ENCODE results near the gene ZNF226.
A peak's percentile ranks its signal among the peaks of the same experiment; 100 is the strongest.
"Not testable (repeated sequence)": the region's sequence is repeated elsewhere in the genome, so short reads cannot be mapped to it uniquely, and the experiment has no call there.

ZNF226 gene

GRCh38 chr19:44163789-44164188 is 1.1 kb upstream of the ZNF226 start:
- peaks cover 24% of the 10 kb centered on the region for H3K36me3 ChIP-seq (ENCODE audit: insufficient read depth, low read length)
- TF ChIP-seq FOXP2 (optimal IDR thresholded peaks at IDR 0.05; ENCODE audit: control extremely low read depth, extremely low read length, insufficient read depth) (no peak), POLR2AphosphoS5 (IDR thresholded peaks at IDR 0.05; ENCODE audit: borderline replicate concordance, low read depth, low read length) (no peak), EZH2 (IDR thresholded peaks at IDR 0.05) (no peak)
- no peak overlapping the region for H3K4me3 ChIP-seq
- H3K27ac ChIP-seq: no peak overlapping the region
- no peak for DNase-seq (ENCODE audit: low read depth, low spot score)
- H3K9ac ChIP-seq (ENCODE audit: insufficient read length): no peak overlapping the region
- peaks cover 5% of the 10 kb centered on the region; the same call in 1 of the 2 replicates for H3K9me3 ChIP-seq (ENCODE audit: low read depth, low read length)

DNA sequence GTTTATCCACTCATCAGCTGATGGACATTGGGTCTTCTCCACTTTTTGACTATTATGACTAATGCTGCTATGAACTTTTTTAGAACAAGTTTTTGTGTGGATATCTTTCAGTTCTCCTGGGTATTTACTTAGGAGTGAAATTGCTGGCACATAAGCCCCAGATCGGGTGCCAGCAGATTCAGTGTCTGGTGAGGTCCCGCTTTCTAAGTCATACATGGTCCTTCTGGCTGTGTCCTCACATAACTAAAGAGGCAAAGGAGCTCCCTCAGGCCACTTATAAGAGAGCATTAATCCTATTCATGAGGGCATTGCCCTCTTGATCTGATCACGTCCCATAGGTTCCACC is 600 bp upstream of the ZNF226 start:
- Histone ChIP-seq H3K27ac (peak overlapping the region; percentile 48; the same call in 1 of the 2 replicates), H3K36me3 (ENCODE audit: insufficient read depth, low read length) (peaks cover 28% of the 10 kb centered on the region), H3K9me3 (ENCODE audit: low read depth, low read length) (peaks cover 5% of the 10 kb centered on the region; the same call in 1 of the 2 replicates), H3K9ac (ENCODE audit: insufficient read length) (no peak overlapping the region), H3K4me3 (peak overlapping the region; percentile 85)
- DNase-seq (ENCODE audit: low read depth, low spot score): no peak
- TF ChIP-seq POLR2AphosphoS5 (IDR thresholded peaks at IDR 0.05; ENCODE audit: borderline replicate concordance, low read depth, low read length) (no peak), FOXP2 (optimal IDR thresholded peaks at IDR 0.05; ENCODE audit: control extremely low read depth, extremely low read length, insufficient read depth) (no peak), EZH2 (IDR thresholded peaks at IDR 0.05) (no peak)

DNA sequence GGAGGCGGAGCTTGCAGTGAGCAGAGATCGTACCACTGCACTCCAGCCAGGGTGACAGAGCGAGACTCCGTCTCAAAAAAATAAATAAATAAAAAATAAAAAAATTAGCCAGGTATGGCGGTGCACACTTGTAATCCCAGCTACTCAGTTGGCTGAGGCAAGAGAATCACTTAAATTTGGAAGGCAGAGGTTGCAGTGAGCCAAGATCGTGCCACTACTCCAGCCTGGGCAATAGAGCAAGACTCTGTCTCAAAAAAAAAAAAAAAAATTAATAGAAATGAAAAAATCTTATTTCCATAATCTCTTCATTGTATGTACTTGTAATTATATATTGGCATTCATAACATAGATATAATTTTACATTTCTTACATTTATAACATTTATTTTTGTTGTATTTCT is 5.8 kb downstream of the ZNF226 start:
- peaks cover 16% of the 10 kb centered on the region for H3K9me3 ChIP-seq (ENCODE audit: low read depth, low read length)
- H3K9ac ChIP-seq (ENCODE audit: insufficient read length); DNase-seq (ENCODE audit: low read depth, low spot score); H3K4me3 ChIP-seq; H3K27ac ChIP-seq: not testable (repeated sequence)
- peaks cover 86% of the 10 kb centered on the region for H3K36me3 ChIP-seq (ENCODE audit: insufficient read depth, low read length)

GRCh38 chr19:44176590-44176989 is 11.7 kb downstream of the ZNF226 start:
- no peak for DNase-seq (ENCODE audit: low read depth, low spot score)
- peaks cover 56% of the 10 kb centered on the region for H3K36me3 ChIP-seq (ENCODE audit: insufficient read depth, low read length)
- H3K27ac ChIP-seq: no peak overlapping the region
- peaks cover 33% of the 10 kb centered on the region for H3K9me3 ChIP-seq (ENCODE audit: low read depth, low read length)
- no peak for TF ChIP-seq FOXP2 (optimal IDR thresholded peaks at IDR 0.05; ENCODE audit: control extremely low read depth, extremely low read length, insufficient read depth)
- no peak for TF ChIP-seq EZH2 (IDR thresholded peaks at IDR 0.05)
- no peak for TF ChIP-seq POLR2AphosphoS5 (IDR thresholded peaks at IDR 0.05; ENCODE audit: borderline replicate concordance, low read depth, low read length)
- no peak overlapping the region for H3K4me3 ChIP-seq
- H3K9ac ChIP-seq (ENCODE audit: insufficient read length): no peak overlapping the region

DNA sequence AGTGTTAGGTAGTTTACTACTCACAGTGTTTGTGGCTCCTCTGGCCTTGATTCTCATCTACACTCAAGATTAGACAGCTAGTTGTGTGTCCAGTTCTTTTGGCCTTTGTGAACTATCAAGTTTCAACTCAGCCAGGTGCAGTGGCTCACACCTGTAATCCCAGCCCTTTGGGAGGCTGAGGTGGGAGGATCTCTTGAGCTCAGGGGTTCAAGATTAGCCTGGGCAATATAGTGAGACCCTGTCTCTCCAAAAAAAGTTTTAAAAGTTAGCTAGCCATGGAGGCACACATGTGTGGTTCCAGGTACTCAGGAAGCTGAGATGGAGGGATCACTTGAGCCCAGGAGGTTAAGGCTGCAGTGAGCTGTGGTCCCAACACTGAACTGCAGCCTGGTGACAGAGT is 16.1 kb downstream of the ZNF226 start:
- H3K9ac ChIP-seq (ENCODE audit: insufficient read length): no peak overlapping the region
- TF ChIP-seq EZH2 (IDR thresholded peaks at IDR 0.05) (no peak), FOXP2 (optimal IDR thresholded peaks at IDR 0.05; ENCODE audit: control extremely low read depth, extremely low read length, insufficient read depth) (no peak), POLR2AphosphoS5 (IDR thresholded peaks at IDR 0.05; ENCODE audit: borderline replicate concordance, low read depth, low read length) (no peak)
- H3K9me3 ChIP-seq (ENCODE audit: low read depth, low read length): peaks cover 18% of the 10 kb centered on the region
- peaks cover 12% of the 10 kb centered on the region for H3K36me3 ChIP-seq (ENCODE audit: insufficient read depth, low read length)
- H3K4me3 ChIP-seq: no peak overlapping the region
- no peak overlapping the region for H3K27ac ChIP-seq
- DNase-seq (ENCODE audit: low read depth, low spot score): no peak

DNA sequence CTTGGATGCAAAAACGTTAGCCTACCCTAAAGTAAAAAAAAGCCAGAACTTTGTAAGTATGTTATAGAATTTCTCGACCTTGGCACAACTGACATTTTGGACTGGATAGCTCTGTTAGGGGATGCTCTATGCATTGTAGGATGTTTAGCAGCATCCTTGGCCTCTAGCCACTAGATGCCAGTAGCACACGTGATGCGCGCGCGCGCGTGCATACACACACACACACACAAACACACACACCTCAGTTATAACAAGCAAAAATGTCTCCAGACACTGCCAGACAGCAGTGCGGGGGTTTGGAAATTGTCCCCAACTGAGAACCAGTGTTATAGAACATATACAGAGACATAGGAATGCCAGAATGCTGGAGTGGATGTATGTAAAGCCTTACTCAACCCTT is 17.2 kb downstream of the ZNF226 start:
- no peak for TF ChIP-seq EZH2 (IDR thresholded peaks at IDR 0.05)
- no peak for TF ChIP-seq FOXP2 (optimal IDR thresholded peaks at IDR 0.05; ENCODE audit: control extremely low read depth, extremely low read length, insufficient read depth)
- TF ChIP-seq POLR2AphosphoS5 (IDR thresholded peaks at IDR 0.05; ENCODE audit: borderline replicate concordance, low read depth, low read length): no peak
- Histone ChIP-seq H3K36me3 (ENCODE audit: insufficient read depth, low read length) (peaks cover under 1% of the 10 kb centered on the region; the same call in 1 of the 2 replicates), H3K27ac (no peak overlapping the region), H3K9ac (ENCODE audit: insufficient read length) (no peak overlapping the region), H3K9me3 (ENCODE audit: low read depth, low read length) (peaks cover 10% of the 10 kb centered on the region; the same call in 1 of the 2 replicates), H3K4me3 (no peak overlapping the region)
- DNase-seq (ENCODE audit: low read depth, low spot score): no peak

- no peak for DNase-seq (ENCODE audit: low read depth, low spot score)
- Histone ChIP-seq H3K27ac (no peak overlapping the region), H3K36me3 (ENCODE audit: insufficient read depth, low read length) (no peaks in the 10 kb centered on the region), H3K9me3 (ENCODE audit: low read depth, low read length) (no peaks in the 10 kb centered on the region), H3K9ac (ENCODE audit: insufficient read length) (no peak overlapping the region), H3K4me3 (no peak overlapping the region)
- TF ChIP-seq POLR2AphosphoS5 (IDR thresholded peaks at IDR 0.05; ENCODE audit: borderline replicate concordance, low read depth, low read length): no peak
- TF ChIP-seq FOXP2 (optimal IDR thresholded peaks at IDR 0.05; ENCODE audit: control extremely low read depth, extremely low read length, insufficient read depth): no peak
- TF ChIP-seq EZH2 (IDR thresholded peaks at IDR 0.05): no peak
Observed at GRCh38 chr19:44190020-44190419, 25.1 kb downstream of the ZNF226 start.

- no peak overlapping the region for H3K9ac ChIP-seq (ENCODE audit: insufficient read length)
- no peaks in the 10 kb centered on the region for H3K9me3 ChIP-seq (ENCODE audit: low read depth, low read length)
- H3K36me3 ChIP-seq (ENCODE audit: insufficient read depth, low read length): no peaks in the 10 kb centered on the region
- H3K27ac ChIP-seq: no peak overlapping the region
- H3K4me3 ChIP-seq: no peak overlapping the region
- TF ChIP-seq FOXP2 (optimal IDR thresholded peaks at IDR 0.05; ENCODE audit: control extremely low read depth, extremely low read length, insufficient read depth) (no peak), EZH2 (IDR thresholded peaks at IDR 0.05) (no peak), POLR2AphosphoS5 (IDR thresholded peaks at IDR 0.05; ENCODE audit: borderline replicate concordance, low read depth, low read length) (no peak)
- no peak for DNase-seq (ENCODE audit: low read depth, low spot score)
Observed at GRCh38 chr19:44192127-44192526, 27.2 kb downstream of the ZNF226 start.

DNA sequence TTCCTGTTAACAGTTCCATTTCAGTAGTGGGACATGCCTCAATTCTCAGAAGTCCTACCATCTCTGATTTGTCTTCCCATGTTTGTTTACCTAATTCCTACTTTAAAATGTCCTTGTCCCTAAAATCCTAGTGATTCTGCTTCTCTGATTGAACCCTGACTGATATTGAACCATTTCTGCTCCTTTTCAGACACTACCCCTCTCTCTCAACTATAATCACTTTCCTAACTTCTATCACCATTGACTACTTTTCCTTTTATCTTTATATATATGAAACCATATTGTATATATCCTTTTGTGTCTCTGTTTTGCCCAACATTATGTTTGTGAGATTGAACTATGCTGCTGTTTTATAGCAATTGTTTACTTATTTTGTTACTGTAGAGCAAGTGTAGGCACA is 31.9 kb downstream of the ZNF226 start:
- TF ChIP-seq POLR2AphosphoS5 (IDR thresholded peaks at IDR 0.05; ENCODE audit: borderline replicate concordance, low read depth, low read length): no peak
- TF ChIP-seq EZH2 (IDR thresholded peaks at IDR 0.05): no peak
- no peak for TF ChIP-seq FOXP2 (optimal IDR thresholded peaks at IDR 0.05; ENCODE audit: control extremely low read depth, extremely low read length, insufficient read depth)
- no peak for DNase-seq (ENCODE audit: low read depth, low spot score)
- no peaks in the 10 kb centered on the region for H3K9me3 ChIP-seq (ENCODE audit: low read depth, low read length)
- no peak overlapping the region for H3K27ac ChIP-seq
- H3K4me3 ChIP-seq: no peak overlapping the region
- H3K36me3 ChIP-seq (ENCODE audit: insufficient read depth, low read length): no peaks in the 10 kb centered on the region
- no peak overlapping the region for H3K9ac ChIP-seq (ENCODE audit: insufficient read length)

Measured in SK-N-MC (cell line).